ENCODE data around the gene LAPTM5. TPM values are rescaled to one million over a fixed set of nuclear protein-coding genes. Genes with fewer than 3 reads are reported as not detected.

Gene LAPTM5
- total RNA-seq, 1 experiment from 2014 or later = 1.5 TPM

DNA sequence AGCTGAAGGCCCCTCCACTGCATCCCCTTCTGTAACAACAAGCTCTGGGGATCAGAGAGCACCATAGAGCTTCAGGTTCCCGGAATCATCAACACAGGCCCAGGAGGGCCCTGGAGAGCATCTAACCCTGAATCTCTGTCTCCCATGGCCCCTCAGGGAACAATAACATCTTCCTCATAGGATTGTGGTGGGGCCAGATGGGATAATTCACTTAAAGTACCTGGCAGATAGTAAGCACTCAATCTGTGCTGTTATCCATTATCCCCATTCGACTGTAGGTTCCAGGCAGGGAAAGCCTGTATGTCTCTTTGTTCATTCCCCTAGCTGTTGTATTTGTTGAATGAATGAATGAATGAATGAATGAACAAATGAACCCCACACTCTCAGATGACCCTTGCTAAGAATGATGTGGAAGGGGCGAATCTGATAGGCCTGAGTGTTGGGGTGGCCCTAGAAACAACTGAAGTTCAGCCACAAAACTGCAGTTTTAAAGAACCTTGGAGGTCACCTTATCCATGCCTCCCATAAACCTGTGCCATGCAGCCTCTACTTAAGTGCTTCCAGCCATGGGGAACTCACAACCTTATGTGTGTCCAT, 14.5 kb downstream of the LAPTM5 start:
- intact Hi-C loops (cut with micrococcal nuclease) = no loop called here
- TF ChIP-seq RAD21 (IDR thresholded peaks at IDR 0.05; ENCODE audit: low read depth) = no peak
- no peak overlapping the region for H3K4me2 ChIP-seq (ENCODE audit: low read length)
- no peaks in the 10 kb centered on the region for H3K9me2 ChIP-seq (ENCODE audit: insufficient read depth)
- no peak overlapping the region for H2AFZ ChIP-seq (ENCODE audit: low read depth, low read length, poor library complexity, severe bottlenecking)
- H3K36me3 ChIP-seq (ENCODE audit: control insufficient read depth in 1 of 2, insufficient read depth in 2 of 2, low read length in 2 of 2) = no peaks in the 10 kb centered on the region
- no peaks in the 10 kb centered on the region for H3K9me3 ChIP-seq (ENCODE audit: control insufficient read depth in 1 of 2, insufficient read depth in 1 of 2, low read depth in 1 of 2, low read length in 2 of 2)
- H3K9ac ChIP-seq (ENCODE audit: low read length) = no peak overlapping the region
- no peak for ATAC-seq
- no peak overlapping the region for H3K27ac ChIP-seq (ENCODE audit: low read depth, low read length)
- H4K20me1 ChIP-seq (ENCODE audit: insufficient read depth) = no peaks in the 10 kb centered on the region
- no peak for DNase-seq (ENCODE audit: low read depth, low spot score)
- no peaks in the 10 kb centered on the region for H3K27me3 ChIP-seq (ENCODE audit: insufficient read depth, low read length)
- no peak overlapping the region for H3K4me3 ChIP-seq (replicated peaks in 1 of 2; ENCODE audit: low read depth in 1 of 2, low read length in 2 of 2)
- BruUV-seq (replicated peaks) = no TSS peak
- RAD21 ChIA-PET (ENCODE audit: low non-redundant PET in 1 of 2, low total read pairs in 2 of 2, uncharacterized antibody in 2 of 2, unreplicated experiment in 2 of 2) = no interaction called here
- no peaks in the 10 kb centered on the region for H3K79me2 ChIP-seq (ENCODE audit: insufficient read depth, low read length)
- H3K4me1 ChIP-seq (ENCODE audit: control insufficient read depth in 1 of 2, insufficient read depth in 2 of 2, low read length in 2 of 2) = peaks cover 2 to 20% of the 10 kb centered on the region in 2 experiments; a peak in 3 of 4 replicates
- CTCF ChIA-PET = no interaction called here
- POLR2A ChIA-PET = no interaction called here

DNA sequence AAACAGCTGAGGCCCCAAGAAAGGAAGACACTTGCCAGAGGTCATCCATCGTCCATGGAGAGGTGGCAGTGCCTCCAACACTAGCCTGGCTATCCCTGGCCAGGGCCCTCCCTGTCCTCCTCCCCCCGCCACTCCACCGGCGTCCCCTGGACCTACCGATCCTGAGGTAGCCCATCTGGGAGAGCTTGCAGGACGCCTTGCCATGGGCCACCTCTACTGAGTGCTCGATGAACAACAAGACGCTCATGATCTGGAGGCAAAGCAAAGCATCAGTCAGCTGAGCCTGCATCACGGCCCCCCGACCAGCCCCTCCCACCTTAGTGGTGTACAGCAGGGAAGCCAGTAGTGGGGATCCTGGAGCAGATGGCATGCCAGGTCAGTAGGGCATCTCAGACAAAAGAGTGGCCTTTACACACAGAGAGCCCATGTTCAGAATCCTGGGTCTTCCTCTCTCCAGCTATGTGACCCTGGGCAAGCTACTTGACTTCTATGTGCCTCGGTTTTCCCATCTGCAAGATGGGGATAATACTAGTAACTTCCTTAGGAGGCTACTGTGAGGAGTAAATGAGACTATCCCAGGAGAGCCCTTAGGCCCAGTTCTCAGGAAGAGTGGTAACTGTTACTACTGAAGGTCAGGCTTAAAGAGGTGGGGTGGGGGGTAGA, 15.1 kb downstream of the LAPTM5 start:
- H3K27me3 ChIP-seq (ENCODE audit: insufficient read depth, low read length) = no peaks in the 10 kb centered on the region
- no peaks in the 10 kb centered on the region for H4K20me1 ChIP-seq (ENCODE audit: insufficient read depth)
- BruUV-seq (replicated peaks) = no TSS peak
- ChIA-PET POLR2A (no interaction called here), RAD21 (ENCODE audit: low non-redundant PET in 1 of 2, low total read pairs in 2 of 2, uncharacterized antibody in 2 of 2, unreplicated experiment in 2 of 2) (no interaction called here), CTCF (no interaction called here)
- H3K9me2 ChIP-seq (ENCODE audit: insufficient read depth) = no peaks in the 10 kb centered on the region
- peaks cover 0 to 16% of the 10 kb centered on the region in 2 experiments; a peak in 2 of 4 replicates for H3K4me1 ChIP-seq (ENCODE audit: control insufficient read depth in 1 of 2, insufficient read depth in 2 of 2, low read length in 2 of 2)
- no peak overlapping the region for H3K9ac ChIP-seq (ENCODE audit: low read length)
- no peaks in the 10 kb centered on the region for H3K9me3 ChIP-seq (ENCODE audit: control insufficient read depth in 1 of 2, insufficient read depth in 1 of 2, low read depth in 1 of 2, low read length in 2 of 2)
- DNase-seq (ENCODE audit: low read depth, low spot score) (no peak), ATAC-seq (no peak)
- intact Hi-C loops (cut with micrococcal nuclease) = no loop called here
- H3K27ac ChIP-seq (ENCODE audit: low read depth, low read length) = no peak overlapping the region
- H3K36me3 ChIP-seq (ENCODE audit: control insufficient read depth in 1 of 2, insufficient read depth in 2 of 2, low read length in 2 of 2) = no peaks in the 10 kb centered on the region
- no peak overlapping the region for H3K4me3 ChIP-seq (replicated peaks in 1 of 2; ENCODE audit: low read depth in 1 of 2, low read length in 2 of 2)
- no peak overlapping the region for H2AFZ ChIP-seq (ENCODE audit: low read depth, low read length, poor library complexity, severe bottlenecking)
- no peak overlapping the region for H3K4me2 ChIP-seq (ENCODE audit: low read length)
- H3K79me2 ChIP-seq (ENCODE audit: insufficient read depth, low read length) = no peaks in the 10 kb centered on the region
- TF ChIP-seq, protein P1, sequence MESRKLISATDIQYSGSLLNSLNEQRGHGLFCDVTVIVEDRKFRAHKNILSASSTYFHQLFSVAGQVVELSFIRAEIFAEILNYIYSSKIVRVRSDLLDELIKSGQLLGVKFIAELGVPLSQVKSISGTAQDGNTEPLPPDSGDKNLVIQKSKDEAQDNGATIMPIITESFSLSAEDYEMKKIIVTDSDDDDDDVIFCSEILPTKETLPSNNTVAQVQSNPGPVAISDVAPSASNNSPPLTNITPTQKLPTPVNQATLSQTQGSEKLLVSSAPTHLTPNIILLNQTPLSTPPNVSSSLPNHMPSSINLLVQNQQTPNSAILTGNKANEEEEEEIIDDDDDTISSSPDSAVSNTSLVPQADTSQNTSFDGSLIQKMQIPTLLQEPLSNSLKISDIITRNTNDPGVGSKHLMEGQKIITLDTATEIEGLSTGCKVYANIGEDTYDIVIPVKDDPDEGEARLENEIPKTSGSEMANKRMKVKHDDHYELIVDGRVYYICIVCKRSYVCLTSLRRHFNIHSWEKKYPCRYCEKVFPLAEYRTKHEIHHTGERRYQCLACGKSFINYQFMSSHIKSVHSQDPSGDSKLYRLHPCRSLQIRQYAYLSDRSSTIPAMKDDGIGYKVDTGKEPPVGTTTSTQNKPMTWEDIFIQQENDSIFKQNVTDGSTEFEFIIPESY (IDR thresholded peaks at IDR 0.05; ENCODE audit: extremely low read depth, insufficient replicate concordance, low read length) = no peak
- TF ChIP-seq SP1 (IDR thresholded peaks at IDR 0.05; ENCODE audit: low read depth) = no peak
- no peak for TF ChIP-seq ELF1 (IDR thresholded peaks at IDR 0.05; ENCODE audit: borderline replicate concordance, low read depth)
- TF ChIP-seq, protein P2, sequence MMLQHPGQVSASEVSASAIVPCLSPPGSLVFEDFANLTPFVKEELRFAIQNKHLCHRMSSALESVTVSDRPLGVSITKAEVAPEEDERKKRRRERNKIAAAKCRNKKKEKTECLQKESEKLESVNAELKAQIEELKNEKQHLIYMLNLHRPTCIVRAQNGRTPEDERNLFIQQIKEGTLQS (IDR thresholded peaks at IDR 0.05) = no peak
- TF ChIP-seq, protein P3, sequence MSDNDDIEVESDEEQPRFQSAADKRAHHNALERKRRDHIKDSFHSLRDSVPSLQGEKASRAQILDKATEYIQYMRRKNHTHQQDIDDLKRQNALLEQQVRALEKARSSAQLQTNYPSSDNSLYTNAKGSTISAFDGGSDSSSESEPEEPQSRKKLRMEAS (IDR thresholded peaks at IDR 0.05) = no peak
- no peak for TF ChIP-seq ZNF274 (IDR thresholded peaks at IDR 0.05; ENCODE audit: low read depth, low read length)
- TF ChIP-seq EGR1 (IDR thresholded peaks at IDR 0.05; ENCODE audit: low read depth) = no peak
- no peak for TF ChIP-seq POLR2A (IDR thresholded peaks at IDR 0.05; ENCODE audit: borderline replicate concordance, extremely low read depth, insufficient read depth, insufficient read length)
- TF ChIP-seq RAD21 (IDR thresholded peaks at IDR 0.05; ENCODE audit: low read depth) = no peak
- TF ChIP-seq SIN3A (IDR thresholded peaks at IDR 0.05; ENCODE audit: low read depth) = no peak
- TF ChIP-seq ZFX (IDR thresholded peaks at IDR 0.05) = no peak
- no peak for TF ChIP-seq EZH2phosphoT487 (IDR thresholded peaks at IDR 0.05; ENCODE audit: borderline replicate concordance)
- no peak for TF ChIP-seq EZH2 (IDR thresholded peaks at IDR 0.05)
- no peak for TF ChIP-seq FOSL1 (IDR thresholded peaks at IDR 0.05; ENCODE audit: low read depth)
- TF ChIP-seq JUND (IDR thresholded peaks at IDR 0.05) = no peak

Measured in HCT116 (cell line).